Tibial nerve (tissue), 4 donors: ENCODE results near the gene BOC.

Experiments
- CTCF ChIP-seq, 5 experiments: fragments of 200-600 bp in 3 of 5; fragments of 450-650 bp in 2 of 5; sonication (generic) in 3 of 5; IDR thresholded peaks; one replicate each; pipeline ENCODE4 v1.5.1; 2016 to 2019; ENCODE audit warnings: antibody characterized with exemption in 5 of 5, mild to moderate bottlenecking in 3 of 5, moderate library complexity in 2 of 5
- EP300 ChIP-seq, 2 donors: sonication (generic); formaldehyde crosslinking; IDR thresholded peaks; one replicate each; pipeline ENCODE4 v1.6.1; 2017; ENCODE audit warnings: antibody characterized with exemption in 2 of 2, mild to moderate bottlenecking in 1 of 2
- POLR2A ChIP-seq, 2 donors: fragments of 450-650 bp; IDR thresholded peaks; one replicate each; pipeline ENCODE4 v1.6.1; 2017; ENCODE audit warnings: antibody characterized with exemption in 2 of 2, mild to moderate bottlenecking in 2 of 2, moderate library complexity in 2 of 2

- TF ChIP-seq CTCF (IDR thresholded peaks at IDR 0.05) (no peak), POLR2A (IDR thresholded peaks at IDR 0.05) (no peak), EP300 (IDR thresholded peaks at IDR 0.05) (no peak)
Observed at GRCh38 chr3:113228498-113229286, 17.3 kb downstream of the BOC start.
